H9 (cell line): ENCODE results near the gene ABHD12. TPM values are rescaled to one million over a fixed set of nuclear protein-coding genes. Genes with fewer than 3 reads are reported as not detected.

ENCODE experiments used
- DNase-seq: peaks from one replicate; pipeline ENCODE4 v3.0.0-alpha.2; 2017
- H2AFZ ChIP-seq: one replicate; pipeline ENCODE4 v1.6.1; 2013; ENCODE audit warnings: mild to moderate bottlenecking, low read length, control low read depth, moderate library complexity
- H2AK5ac ChIP-seq: 2 replicates; pipeline ENCODE4 v1.6.1; 2013; ENCODE audit warnings: low read length, control low read depth, mixed read lengths; ENCODE audit not compliant: insufficient read length
- H2BK120ac ChIP-seq: one replicate; pipeline ENCODE4 v1.6.1; 2013; ENCODE audit warnings: low read depth, mild to moderate bottlenecking, low read length, control low read depth, inconsistent platforms; ENCODE audit not compliant: poor library complexity, severe bottlenecking
- H2BK12ac ChIP-seq: 2 replicates; pipeline ENCODE4 v1.6.1; 2013; ENCODE audit warnings: low read length, control low read depth, mixed read lengths, low read depth; ENCODE audit not compliant: insufficient read length
- H2BK15ac ChIP-seq: 2 replicates; pipeline ENCODE4 v1.6.1; 2013; ENCODE audit warnings: low read depth, low read length, control low read depth
- H2BK20ac ChIP-seq: one replicate; pipeline ENCODE4 v1.6.1; 2013; ENCODE audit warnings: low read depth, mild to moderate bottlenecking, low read length, control low read depth, inconsistent platforms; ENCODE audit not compliant: poor library complexity, severe bottlenecking
- H2BK5ac ChIP-seq: 2 replicates; pipeline ENCODE4 v1.6.1; 2013; ENCODE audit warnings: low read length, control low read depth, mixed read lengths; ENCODE audit not compliant: insufficient read length
- H3K14ac ChIP-seq: 2 replicates; pipeline ENCODE4 v1.6.1; 2013; ENCODE audit warnings: low read length, control low read depth; ENCODE audit not compliant: insufficient read depth
- H3K18ac ChIP-seq: 2 replicates; pipeline ENCODE4 v1.6.1; 2013; ENCODE audit warnings: low read depth, mild to moderate bottlenecking, mixed read lengths, low read length, control low read depth; ENCODE audit not compliant: insufficient read length
- H3K23ac ChIP-seq: 2 replicates; pipeline ENCODE4 v1.6.1; 2013; ENCODE audit warnings: low read length, control low read depth, mixed read lengths, low read depth; ENCODE audit not compliant: insufficient read length
- H3K23me2 ChIP-seq: 2 replicates; pipeline ENCODE4 v1.6.1; 2013; ENCODE audit warnings: low read depth, mild to moderate bottlenecking, mixed read lengths, low read length, control low read depth; ENCODE audit not compliant: insufficient read length, poor library complexity, severe bottlenecking
- H3K27ac ChIP-seq: 2 replicates; pipeline ENCODE4 v1.5.1; 2013; ENCODE audit warnings: low read length, control low read depth, mixed read lengths, low read depth; ENCODE audit not compliant: insufficient read length
- H3K27me3 ChIP-seq: 2 replicates; pipeline ENCODE4 v1.6.1; 2013; ENCODE audit warnings: low read length, control low read depth, inconsistent platforms; ENCODE audit not compliant: insufficient read depth
- H3K4ac ChIP-seq: 2 replicates; pipeline ENCODE4 v1.6.1; 2013; ENCODE audit warnings: low read depth, mild to moderate bottlenecking, control low read depth, inconsistent platforms, low read length, moderate library complexity
- H3K4me1 ChIP-seq: 2 replicates; pipeline ENCODE4 v1.6.1; 2013; ENCODE audit warnings: low read length, control low read depth, inconsistent platforms; ENCODE audit not compliant: insufficient read depth
- H3K4me2 ChIP-seq: 2 replicates; pipeline ENCODE4 v1.6.1; 2013; ENCODE audit warnings: low read length, control low read depth, mixed read lengths; ENCODE audit not compliant: insufficient read length, insufficient read depth
- H3K56ac ChIP-seq: 2 replicates; pipeline ENCODE4 v1.6.1; 2013; ENCODE audit warnings: low read depth, mild to moderate bottlenecking, mixed read lengths, low read length, control low read depth; ENCODE audit not compliant: insufficient read length
- H3K79me1 ChIP-seq: 2 replicates; pipeline ENCODE4 v1.6.1; 2013; ENCODE audit warnings: low read depth, mild to moderate bottlenecking, moderate library complexity, low read length, control low read depth, inconsistent platforms; ENCODE audit not compliant: insufficient read depth, poor library complexity, severe bottlenecking
- H3K79me2 ChIP-seq: 2 replicates; pipeline ENCODE4 v1.6.1; 2013; ENCODE audit warnings: low read length, control low read depth, inconsistent platforms; ENCODE audit not compliant: insufficient read depth
- H3K9ac ChIP-seq: 2 replicates; pipeline ENCODE4 v1.6.1; 2013; ENCODE audit warnings: low read length, control low read depth, mixed read lengths; ENCODE audit not compliant: insufficient read length; ENCODE audit errors: extremely low read depth
- H3K9me3 ChIP-seq: one replicate; pipeline ENCODE4 v1.6.1; 2013; ENCODE audit warnings: low read depth, low read length, inconsistent platforms; ENCODE audit not compliant: control insufficient read depth
- H3T11ph ChIP-seq: one replicate; pipeline ENCODE4 v1.6.1; 2013; ENCODE audit warnings: mild to moderate bottlenecking, low read length, control low read depth, inconsistent platforms
- H4K20me1 ChIP-seq: one replicate; pipeline ENCODE4 v1.6.1; 2013; ENCODE audit not compliant: control insufficient read depth, insufficient read length, insufficient read depth
- H4K5ac ChIP-seq: 2 replicates; pipeline ENCODE4 v1.6.1; 2013; ENCODE audit warnings: low read depth, mild to moderate bottlenecking, mixed read lengths, low read length, control low read depth; ENCODE audit not compliant: insufficient read length
- H4K8ac ChIP-seq: replicated peaks from 2 replicates; pipeline ENCODE4 v1.6.1; 2013; ENCODE audit warnings: low read length, control low read depth, mixed read lengths, low read depth; ENCODE audit not compliant: insufficient read length
- H4K91ac ChIP-seq: 2 replicates; pipeline ENCODE4 v1.6.1; 2013; ENCODE audit warnings: low read depth, mild to moderate bottlenecking, moderate library complexity, mixed read lengths, low read length, control low read depth; ENCODE audit not compliant: insufficient read length
- H3K27ac Mint-ChIP-seq, 3 experiments: 2 replicates in 2 of 3; 3 replicates in 1 of 3; pipeline ENCODE4 v1.8.0; 2020 to 2021; ENCODE audit warnings: mixed read lengths in 3 of 3, mild to moderate bottlenecking in 1 of 3, moderate library complexity in 1 of 3
- H3K27me3 Mint-ChIP-seq: 2 replicates; pipeline ENCODE4 v1.8.0; 2021; ENCODE audit warnings: low read depth, mild to moderate bottlenecking, moderate library complexity, mixed read lengths
- H3K36me3 Mint-ChIP-seq, 3 experiments: 2 replicates in 2 of 3; 3 replicates in 1 of 3; pipeline ENCODE4 v1.8.0; 2020 to 2021; ENCODE audit warnings: low read depth in 3 of 3, mixed read lengths in 3 of 3; ENCODE audit not compliant: insufficient read depth in 1 of 3
- H3K4me1 Mint-ChIP-seq, 2 experiments: 2 replicates each; pipeline ENCODE4 v1.8.0; 2020; ENCODE audit warnings: mixed read lengths in 2 of 2
- H3K4me3 Mint-ChIP-seq, 2 experiments: 2 replicates in 1 of 2; 3 replicates in 1 of 2; pipeline ENCODE4 v1.8.0; 2020 to 2021; ENCODE audit warnings: mild to moderate bottlenecking in 2 of 2, mixed read lengths in 2 of 2, moderate library complexity in 1 of 2
- H3K9me3 Mint-ChIP-seq, 2 experiments: 2 replicates in 1 of 2; 3 replicates in 1 of 2; pipeline ENCODE4 v1.8.0; 2020; ENCODE audit warnings: mild to moderate bottlenecking in 2 of 2, mixed read lengths in 2 of 2, moderate library complexity in 1 of 2
- CTCF ChIP-seq: fragments of 200-600 bp; sonication (generic); conservative IDR thresholded peaks from 3 replicates; pipeline ENCODE4 v1.8.0; 2021; ENCODE audit warnings: antibody characterized with exemption, mild to moderate bottlenecking
- WGBS: extraction: QIAGEN DNeasy Blood & Tissue Kit; methylation state at CpG from one replicate; pipeline ENCODE4 v1.1.7; 2013; ENCODE audit warnings: missing lambda C conversion rate, low lambda C conversion rate, mixed read lengths; ENCODE audit not compliant: insufficient read length; ENCODE audit errors: extremely low coverage; 5-methylcytosine and 5-hydroxymethylcytosine counted together
- total RNA-seq: library from RNA; stranded (reverse); gene quantifications from 2 replicates; pipeline ENCODE4 v1.2.1, GENCODE V29; 2021

ABHD12 gene
- total RNA-seq, 1 experiment from 2014 or later: 54.4 TPM

GRCh38 chr20:25378884-25379733, 11.5 kb downstream of the ABHD12 start:
- peaks cover 0 to 7% of the 10 kb centered on the region in 2 experiments; a peak in 1 of 4 replicates for H3K4me1 Mint-ChIP-seq
- no peaks in the 10 kb centered on the region for H3K27me3 Mint-ChIP-seq
- no CpG with 5 or more reads among the region's 10 CpGs for WGBS
- Histone ChIP-seq H4K8ac (no peak overlapping the region), H3K4ac (no peak overlapping the region), H3T11ph (no peak overlapping the region), H2BK20ac (no peak overlapping the region), H2AFZ (no peak overlapping the region), H4K5ac (no peak overlapping the region), H4K91ac (no peak overlapping the region), H3K4me1 (no peaks in the 10 kb centered on the region), H3K27ac (no peak overlapping the region), H3K9me3 (no peaks in the 10 kb centered on the region), H3K27me3 (no peaks in the 10 kb centered on the region), H3K56ac (no peak overlapping the region), H3K9ac (no peak overlapping the region), H3K18ac (no peak overlapping the region), H2BK15ac (no peak overlapping the region), H3K79me2 (peaks cover 21% of the 10 kb centered on the region; the same call in 1 of the 2 replicates), H2BK12ac (no peak overlapping the region), H3K23me2 (no peaks in the 10 kb centered on the region), H3K23ac (no peak overlapping the region), H2AK5ac (no peak overlapping the region), H3K14ac (no peak overlapping the region), H3K4me2 (no peak overlapping the region), H4K20me1 (no peaks in the 10 kb centered on the region), H2BK120ac (no peak overlapping the region), H2BK5ac (no peak overlapping the region), H3K79me1 (peaks cover 6% of the 10 kb centered on the region)
- no peak for DNase-seq
- no peak for TF ChIP-seq CTCF
- no peak overlapping the region for H3K4me3 Mint-ChIP-seq
- no peaks in the 10 kb centered on the region; a peak in 2 of 5 replicates for H3K9me3 Mint-ChIP-seq
- H3K36me3 Mint-ChIP-seq: peaks cover 27 to 40% (median 29%) of the 10 kb centered on the region in 3 experiments
- peak overlapping the region in 1 of 3 experiments; percentile 24; a peak in 3 of 7 replicates for H3K27ac Mint-ChIP-seq
